WTC11 (cell line): ENCODE measurements around the gene ZNF521.

Experiments
- ZNF232 ChIP-seq: sonication (generic); formaldehyde crosslinking; IDR thresholded peaks from 2 replicates; pipeline ENCODE4 v1.8.0; 2022; ENCODE audit warnings: mild to moderate bottlenecking, missing genetic modification reagents
- TF ChIP-seq, protein P1 (sequence below): fragments of 200-600 bp; IDR thresholded peaks from 2 replicates; pipeline ENCODE4 v1.8.0; 2022; ENCODE audit warnings: antibody characterized with exemption

DNA sequence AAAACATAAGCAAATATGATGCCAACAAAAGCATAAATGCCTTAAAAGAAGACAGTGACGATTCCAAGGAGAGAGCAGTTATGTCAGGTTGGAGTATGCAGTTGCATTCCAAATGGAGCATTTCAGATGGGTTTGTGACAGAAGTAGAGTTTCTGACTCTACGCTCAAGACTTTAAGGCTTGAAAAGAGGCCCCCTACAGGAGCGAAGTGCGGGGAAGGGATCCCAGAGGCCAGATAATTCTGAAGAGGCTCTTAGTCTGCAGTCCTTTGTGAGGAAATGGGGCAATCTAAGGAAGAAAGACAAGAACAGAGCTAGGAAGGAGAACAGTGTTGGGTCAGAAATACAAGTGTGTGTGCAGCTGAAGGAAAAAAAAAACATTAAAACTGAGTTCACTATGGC is 95.5 kb downstream of the ZNF521 start:
- TF ChIP-seq ZNF232 (CRISPR knock-in tag) = no peak
- TF ChIP-seq, protein P1, sequence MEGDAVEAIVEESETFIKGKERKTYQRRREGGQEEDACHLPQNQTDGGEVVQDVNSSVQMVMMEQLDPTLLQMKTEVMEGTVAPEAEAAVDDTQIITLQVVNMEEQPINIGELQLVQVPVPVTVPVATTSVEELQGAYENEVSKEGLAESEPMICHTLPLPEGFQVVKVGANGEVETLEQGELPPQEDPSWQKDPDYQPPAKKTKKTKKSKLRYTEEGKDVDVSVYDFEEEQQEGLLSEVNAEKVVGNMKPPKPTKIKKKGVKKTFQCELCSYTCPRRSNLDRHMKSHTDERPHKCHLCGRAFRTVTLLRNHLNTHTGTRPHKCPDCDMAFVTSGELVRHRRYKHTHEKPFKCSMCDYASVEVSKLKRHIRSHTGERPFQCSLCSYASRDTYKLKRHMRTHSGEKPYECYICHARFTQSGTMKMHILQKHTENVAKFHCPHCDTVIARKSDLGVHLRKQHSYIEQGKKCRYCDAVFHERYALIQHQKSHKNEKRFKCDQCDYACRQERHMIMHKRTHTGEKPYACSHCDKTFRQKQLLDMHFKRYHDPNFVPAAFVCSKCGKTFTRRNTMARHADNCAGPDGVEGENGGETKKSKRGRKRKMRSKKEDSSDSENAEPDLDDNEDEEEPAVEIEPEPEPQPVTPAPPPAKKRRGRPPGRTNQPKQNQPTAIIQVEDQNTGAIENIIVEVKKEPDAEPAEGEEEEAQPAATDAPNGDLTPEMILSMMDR = no peak
